ENCODE data around the gene SCAMP1. TPM values are rescaled to one million over a fixed set of nuclear protein-coding genes. Genes with fewer than 3 reads are reported as not detected.
A peak's percentile ranks its signal among the peaks of the same experiment; 100 is the strongest.

SCAMP1 gene
- total and polyA plus RNA-seq, 2 experiments from 2014 or later = 32.4 to 33.4 TPM

- Histone ChIP-seq H3K27me3 (no peaks in the 10 kb centered on the region), H3K27ac (no peak overlapping the region), H3K4me1 (ENCODE audit: low read depth) (peaks cover 16% of the 10 kb centered on the region), H3K9me3 (ENCODE audit: low read depth) (no peaks in the 10 kb centered on the region), H3K36me3 (no peaks in the 10 kb centered on the region), H3K4me3 (no peak overlapping the region)
- DNase-seq (ENCODE audit: low read depth in 1 of 2, low spot score in 1 of 2) = no peak
- TF ChIP-seq CTCF (IDR thresholded peaks at IDR 0.05; ENCODE audit: low read depth, low read length) = no peak
These were observed 113.3 kb downstream of the SCAMP1 start for GRCh38 chr5:78473751-78474150.

- no peak for TF ChIP-seq CTCF (IDR thresholded peaks at IDR 0.05; ENCODE audit: low read depth, low read length)
These were observed 115.0 kb downstream of the SCAMP1 start for GRCh38 chr5:78475370-78475769.

GRCh38 chr5:78476795-78477194, 116.4 kb downstream of the SCAMP1 start:
- no peaks in the 10 kb centered on the region for H3K27me3 ChIP-seq
- H3K36me3 ChIP-seq = peaks cover under 1% of the 10 kb centered on the region
- no peak overlapping the region for H3K27ac ChIP-seq
- no peak for DNase-seq (ENCODE audit: low read depth in 1 of 2, low spot score in 1 of 2)
- H3K9me3 ChIP-seq (ENCODE audit: low read depth) = no peaks in the 10 kb centered on the region
- no peak for TF ChIP-seq CTCF (IDR thresholded peaks at IDR 0.05; ENCODE audit: low read depth, low read length)
- H3K4me3 ChIP-seq = no peak overlapping the region
- H3K4me1 ChIP-seq (ENCODE audit: low read depth) = peaks cover 14% of the 10 kb centered on the region

More at GRCh38 chr5:78475370-78475769, 115.0 kb downstream of the SCAMP1 start:
- Histone ChIP-seq H3K4me1 (ENCODE audit: low read depth) (peaks cover 16% of the 10 kb centered on the region), H3K27me3 (no peaks in the 10 kb centered on the region), H3K36me3 (no peaks in the 10 kb centered on the region), H3K9me3 (ENCODE audit: low read depth) (no peaks in the 10 kb centered on the region), H3K4me3 (no peak overlapping the region), H3K27ac (no peak overlapping the region)
- DNase-seq (ENCODE audit: low read depth in 1 of 2, low spot score in 1 of 2) = no peak

- Histone ChIP-seq H3K4me3 (no peak overlapping the region), H3K9me3 (ENCODE audit: low read depth) (no peaks in the 10 kb centered on the region), H3K36me3 (peaks cover 30% of the 10 kb centered on the region), H3K4me1 (ENCODE audit: low read depth) (peaks cover 6% of the 10 kb centered on the region), H3K27ac (peak overlapping the region; percentile 72), H3K27me3 (no peaks in the 10 kb centered on the region)
- no peak for TF ChIP-seq CTCF (IDR thresholded peaks at IDR 0.05; ENCODE audit: low read depth, low read length)
- no peak for DNase-seq (ENCODE audit: low read depth in 1 of 2, low spot score in 1 of 2)
These were observed 122.5 kb downstream of the SCAMP1 start for GRCh38 chr5:78482948-78483347.

- Histone ChIP-seq H3K4me1 (ENCODE audit: low read depth) (peaks cover 6% of the 10 kb centered on the region), H3K27ac (peak overlapping the region; percentile 72), H3K9me3 (ENCODE audit: low read depth) (no peaks in the 10 kb centered on the region), H3K36me3 (peaks cover 39% of the 10 kb centered on the region), H3K27me3 (no peaks in the 10 kb centered on the region), H3K4me3 (no peak overlapping the region)
- DNase-seq (ENCODE audit: low read depth in 1 of 2, low spot score in 1 of 2) = peak in 1 of 2 donors; percentile 83
- no peak for TF ChIP-seq CTCF (IDR thresholded peaks at IDR 0.05; ENCODE audit: low read depth, low read length)
These were observed 123.5 kb downstream of the SCAMP1 start for GRCh38 chr5:78483809-78484521.

All from cardiac muscle cell (in vitro differentiated cells and primary cell).